ENCODE data around the gene NAGLU.

Gene NAGLU

DNA sequence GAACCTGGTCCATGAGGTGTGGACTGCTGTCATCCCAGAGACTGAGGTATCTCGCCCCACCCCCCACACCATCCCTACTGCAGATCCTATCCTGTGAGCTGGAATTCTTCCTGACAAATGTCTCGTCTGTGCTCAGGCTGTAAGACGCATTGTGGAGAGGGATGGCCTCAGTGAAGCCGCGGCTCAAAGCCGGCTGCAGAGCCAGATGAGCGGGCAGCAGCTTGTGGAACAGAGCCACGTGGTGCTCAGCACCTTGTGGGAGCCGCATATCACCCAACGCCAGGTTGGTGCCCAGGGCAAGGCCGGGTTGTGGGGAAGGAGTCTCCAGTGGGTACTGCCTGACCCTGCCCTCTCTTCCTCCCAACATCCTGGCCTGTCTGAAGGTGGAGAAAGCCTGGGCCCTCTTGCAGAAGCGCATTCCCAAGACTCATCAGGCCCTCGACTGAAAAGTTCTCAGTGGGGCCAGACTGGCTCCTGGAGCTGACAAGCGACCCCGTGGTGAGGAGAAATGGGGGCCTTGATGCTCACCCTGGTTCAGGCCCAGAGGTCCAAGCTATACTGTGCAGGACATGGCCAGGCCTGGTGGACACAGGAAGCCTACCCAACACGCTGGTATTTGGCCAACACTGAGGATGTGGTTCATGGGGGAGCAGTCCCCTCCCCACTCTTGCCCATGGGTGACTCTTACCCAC is 29.6 kb downstream of the NAGLU start:
- no peak for DNase-seq

DNA sequence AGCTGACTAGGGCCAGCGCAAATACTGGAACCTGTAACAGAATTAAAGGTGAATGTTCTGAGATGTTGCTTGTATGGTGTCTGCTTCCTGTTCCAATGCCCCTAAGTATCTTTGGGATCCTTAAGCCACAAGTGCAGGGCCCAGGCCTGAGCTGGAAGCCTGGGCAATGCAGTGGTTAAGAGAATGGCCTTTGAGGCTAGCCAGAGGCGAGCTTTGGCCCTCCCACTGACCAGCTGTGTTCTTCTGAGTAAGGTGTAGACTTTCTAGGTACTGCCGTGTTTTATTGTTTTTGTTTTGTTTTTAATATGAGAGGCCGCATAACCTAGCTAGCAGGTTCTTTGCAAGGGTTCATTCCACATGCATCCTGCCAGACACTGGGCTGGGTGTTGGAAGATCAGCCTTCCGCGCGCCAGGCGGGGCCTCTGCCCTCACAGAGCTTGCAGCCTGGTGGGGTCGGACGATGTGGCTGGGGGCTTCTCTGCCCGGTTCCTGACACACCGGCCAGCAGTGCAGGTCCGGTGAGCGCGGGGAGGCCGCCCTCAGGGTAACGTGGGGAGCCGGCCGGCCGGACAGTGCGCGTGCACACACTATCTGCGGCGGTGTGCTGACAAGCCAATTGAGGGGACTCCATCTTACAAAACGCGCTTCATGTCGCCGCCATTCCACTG is 30.3 kb downstream of the NAGLU start:
- no peak for DNase-seq

DNA sequence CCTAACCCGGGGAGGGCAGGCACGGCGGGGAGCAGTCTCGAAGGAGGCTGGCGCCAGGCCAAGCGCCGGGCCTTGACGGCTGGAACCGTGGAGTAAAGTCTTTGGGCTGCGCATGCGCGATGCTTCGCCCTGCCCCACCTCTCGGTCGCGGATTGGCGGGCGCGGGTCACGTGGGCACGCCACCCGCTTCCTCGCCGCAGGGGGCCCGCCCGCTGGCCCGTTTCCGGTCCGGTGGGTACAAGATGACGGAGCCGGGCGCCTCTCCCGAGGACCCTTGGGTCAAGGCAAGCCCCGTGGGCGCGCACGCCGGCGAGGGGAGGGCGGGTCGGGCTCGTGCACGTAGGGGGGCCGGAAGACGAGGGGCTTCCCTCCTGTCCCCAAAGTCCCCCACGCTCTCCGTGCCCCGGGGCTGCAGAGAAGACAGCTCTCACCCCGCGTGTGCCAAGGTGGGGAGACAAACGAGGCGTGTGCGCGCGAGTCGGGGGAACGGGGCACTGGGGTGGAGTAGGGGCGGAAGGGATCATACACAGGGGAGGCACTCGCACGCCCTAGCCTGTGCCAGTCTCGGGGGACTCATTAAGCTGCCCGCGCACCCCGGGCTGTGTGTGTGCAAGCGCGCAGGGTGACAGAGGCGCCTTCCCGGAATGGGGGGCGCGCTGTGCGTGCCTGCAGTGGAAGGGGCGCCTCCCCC is 31.0 kb downstream of the NAGLU start, which contains the start of gene MLX:
TSS of gene MLX (plus strand) at position 218 of the 691 bp plus-strand sequence. CDS start at position 243, 25 bp downstream.
- DNase-seq = peak; percentile 61

DNA sequence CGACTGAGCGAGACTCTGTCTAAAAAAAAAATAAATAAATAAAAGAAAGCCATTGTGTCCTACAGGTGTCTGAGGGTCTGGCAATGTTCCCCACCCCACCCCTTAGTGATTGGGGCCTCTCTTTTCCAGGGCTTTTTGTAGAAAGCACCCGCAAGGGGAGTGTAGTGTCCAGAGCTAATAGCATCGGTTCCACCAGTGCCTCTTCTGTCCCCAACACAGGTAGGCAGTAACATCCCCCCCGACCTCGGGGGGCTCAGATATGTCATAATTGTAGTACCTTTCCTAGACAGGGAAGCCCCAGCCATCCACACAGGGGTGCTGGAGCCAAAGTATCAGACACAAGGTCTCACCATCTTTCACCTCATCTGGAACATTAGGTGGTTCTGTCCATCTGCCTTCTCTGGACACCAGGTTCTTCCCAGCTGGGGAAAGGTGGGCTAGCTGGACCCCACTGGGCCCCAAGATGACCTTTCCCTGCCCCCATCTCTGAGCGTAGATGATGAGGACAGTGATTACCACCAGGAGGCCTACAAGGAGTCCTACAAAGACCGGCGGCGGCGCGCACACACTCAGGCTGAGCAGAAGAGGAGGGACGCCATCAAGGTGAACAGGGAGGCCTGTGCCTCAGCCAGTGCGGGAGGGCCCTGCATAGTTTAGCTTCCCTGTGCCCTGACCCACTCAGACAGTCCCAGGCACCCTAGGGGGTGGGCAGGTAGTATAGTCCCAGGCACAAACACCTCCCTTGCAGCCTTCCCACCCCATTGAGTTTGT is 32.5 kb downstream of the NAGLU start:
- no peak for DNase-seq

DNA sequence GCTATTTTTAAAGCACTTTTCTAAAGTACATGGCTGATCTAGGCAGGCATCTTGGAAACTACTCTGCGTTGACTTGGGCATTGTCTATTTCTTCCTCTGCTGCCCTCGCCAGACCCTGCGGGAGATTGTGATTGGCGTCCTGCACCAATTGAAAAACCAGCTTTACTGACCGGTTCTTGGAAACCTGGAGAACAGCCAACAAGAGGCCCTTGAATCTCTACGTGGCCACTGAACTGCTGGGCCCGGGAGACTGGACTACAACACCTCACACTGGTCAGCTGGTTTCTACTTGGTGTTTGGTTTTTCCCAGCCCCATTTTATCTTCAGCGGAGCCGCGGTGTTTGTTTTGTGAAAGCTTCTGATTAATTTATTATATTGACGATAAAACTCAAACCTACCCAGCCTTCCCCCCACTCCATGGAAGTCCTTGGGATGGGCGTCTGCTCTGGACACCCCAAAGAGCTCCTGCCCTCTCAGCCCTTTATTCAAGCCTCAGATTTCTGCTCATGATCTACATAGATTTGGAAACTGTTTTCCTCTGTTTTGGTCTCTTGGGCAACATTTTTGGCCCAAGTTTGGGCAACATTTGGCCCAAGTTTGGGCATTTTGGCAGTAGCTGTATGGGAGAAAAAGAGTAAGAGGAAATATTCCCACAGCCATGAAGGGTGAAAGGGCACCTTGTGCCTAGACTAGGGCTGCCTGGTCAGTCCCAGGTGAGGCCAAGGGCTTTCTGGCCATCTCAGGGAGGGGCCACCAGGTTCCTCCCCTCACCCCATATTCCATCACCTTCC is 35.6 kb downstream of the NAGLU start:
- no peak for DNase-seq

DNA sequence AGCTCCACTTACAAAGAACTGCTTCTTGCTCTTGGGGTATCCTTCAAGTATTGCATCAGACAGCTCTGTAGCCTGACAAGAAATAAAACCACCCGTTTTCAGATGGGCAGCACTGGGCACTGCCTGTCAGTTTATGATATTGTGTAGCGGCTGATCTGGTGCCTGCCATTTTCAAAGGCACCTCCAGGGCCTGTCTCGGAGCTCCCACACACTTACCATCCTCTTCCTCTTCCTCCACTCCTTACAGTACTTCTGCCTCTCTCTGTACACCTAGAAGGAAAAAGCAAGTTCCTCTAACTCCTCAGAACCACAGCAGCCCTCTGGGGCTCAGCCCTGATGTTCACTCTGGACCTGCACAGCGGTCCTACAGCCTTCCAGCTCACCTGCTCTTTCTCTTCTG is 37.1 kb downstream of the NAGLU start:
- no peak for DNase-seq

DNA sequence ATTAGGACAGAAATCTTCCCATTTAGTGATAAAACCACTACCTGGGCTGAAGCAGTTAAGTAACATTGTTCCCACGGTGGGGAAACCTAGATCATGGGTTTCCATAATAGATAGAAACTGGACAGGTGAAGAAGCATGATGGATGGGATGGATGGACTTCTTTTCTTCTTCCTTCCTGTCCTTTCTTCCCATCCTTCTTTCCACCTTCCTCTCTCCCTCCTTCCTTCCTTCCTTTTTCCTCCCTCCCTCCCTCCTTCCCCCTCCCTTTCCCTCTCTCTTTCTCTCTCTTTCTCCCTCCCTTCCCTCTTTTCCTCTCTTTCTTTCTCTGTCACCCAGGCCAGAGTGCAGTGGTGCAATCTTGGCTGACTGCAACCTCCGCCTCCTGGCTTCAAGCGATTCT is 38.4 kb downstream of the NAGLU start:
- no peak for DNase-seq

DNA sequence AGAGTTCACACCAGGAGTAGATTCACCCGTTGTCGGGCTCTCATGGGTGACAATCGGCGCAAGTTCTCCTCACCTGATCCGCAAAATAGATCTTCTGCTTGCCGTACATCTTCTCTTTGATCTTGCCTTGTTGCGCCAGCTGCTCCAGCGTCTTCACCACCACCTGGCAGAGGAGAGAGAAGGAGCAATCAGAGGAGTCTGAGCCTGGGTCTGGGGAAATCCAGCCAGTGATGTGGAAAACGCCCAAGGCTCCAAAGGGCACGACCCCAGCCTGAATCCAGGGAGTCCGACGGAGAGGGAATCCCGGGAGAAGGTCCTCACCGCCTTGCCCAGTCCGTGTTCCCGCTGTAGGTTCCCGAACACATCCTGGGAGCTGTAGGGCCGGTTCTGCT is 41.1 kb downstream of the NAGLU start:
- no peak for DNase-seq

DNA sequence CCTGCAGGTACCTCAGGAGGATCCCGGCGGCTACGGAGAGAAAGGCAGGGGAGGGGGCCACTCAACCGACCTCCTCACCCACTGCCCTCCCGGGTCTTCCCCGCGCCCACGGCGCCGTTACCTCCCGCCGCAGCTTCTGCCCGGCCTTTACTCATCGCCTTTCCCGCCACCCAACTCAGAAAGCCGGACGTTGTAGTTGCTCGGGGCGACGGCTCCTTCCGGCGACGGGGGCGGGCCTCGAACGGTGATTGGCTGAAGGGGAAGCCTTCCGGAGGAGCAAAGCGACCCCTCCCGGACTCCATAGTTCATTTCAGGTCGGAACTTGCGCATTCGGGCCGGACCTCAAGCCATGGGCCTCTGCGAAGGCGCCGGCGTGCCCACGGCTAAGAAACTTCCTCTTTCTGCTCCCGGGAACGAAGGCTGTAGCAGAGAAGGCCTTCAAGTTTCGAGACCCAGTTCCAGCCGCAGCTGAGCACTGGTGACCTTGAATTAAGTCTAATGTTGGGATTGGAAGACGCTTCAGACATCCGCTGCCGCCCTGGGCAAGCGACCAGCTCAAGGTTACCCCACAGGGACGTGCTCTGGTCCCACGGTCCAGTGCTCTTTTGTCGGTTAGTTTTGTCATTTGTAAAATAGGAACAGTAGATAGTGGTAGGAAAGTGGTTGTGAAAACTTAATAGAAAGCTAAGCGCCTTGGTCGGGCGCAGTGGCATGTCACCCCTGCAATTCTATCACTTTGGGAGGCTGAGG is 41.7 kb downstream of the NAGLU start, which contains the start of gene PSMC3IP:
TSS of gene PSMC3IP (minus strand) at position 198 of the 750 bp plus-strand sequence. CDS start at position 155, 43 bp downstream.
- DNase-seq = peak; percentile 73

DNA sequence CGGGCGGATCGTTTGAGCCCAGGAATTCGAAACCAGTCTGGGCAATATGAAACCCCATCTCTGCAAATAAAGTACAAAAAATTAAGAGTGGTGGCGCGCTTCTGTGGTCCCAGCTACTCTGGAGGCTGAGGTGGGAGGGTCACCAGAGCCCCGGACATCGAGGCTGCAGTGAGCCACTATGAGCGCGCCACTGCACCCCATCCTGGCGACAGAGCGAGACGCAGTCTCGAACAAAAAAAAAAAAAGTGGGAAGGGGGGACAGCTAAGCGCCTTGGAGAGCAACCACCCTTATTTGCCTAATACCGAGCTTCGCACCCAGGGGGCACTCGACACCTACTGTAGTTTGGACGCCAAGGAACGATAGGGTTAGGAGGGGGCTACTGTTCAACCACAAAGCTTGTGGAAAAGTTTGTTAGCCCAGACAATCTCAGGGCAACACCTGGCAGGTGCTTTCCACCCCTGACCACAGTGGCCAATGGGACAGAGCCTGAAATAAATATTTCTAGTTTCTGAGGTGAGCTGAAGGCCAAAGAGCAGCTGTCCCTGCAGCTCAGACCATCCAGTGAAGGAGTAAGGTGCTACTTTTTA is 42.3 kb downstream of the NAGLU start:
- peak; percentile 56 for DNase-seq

DNA sequence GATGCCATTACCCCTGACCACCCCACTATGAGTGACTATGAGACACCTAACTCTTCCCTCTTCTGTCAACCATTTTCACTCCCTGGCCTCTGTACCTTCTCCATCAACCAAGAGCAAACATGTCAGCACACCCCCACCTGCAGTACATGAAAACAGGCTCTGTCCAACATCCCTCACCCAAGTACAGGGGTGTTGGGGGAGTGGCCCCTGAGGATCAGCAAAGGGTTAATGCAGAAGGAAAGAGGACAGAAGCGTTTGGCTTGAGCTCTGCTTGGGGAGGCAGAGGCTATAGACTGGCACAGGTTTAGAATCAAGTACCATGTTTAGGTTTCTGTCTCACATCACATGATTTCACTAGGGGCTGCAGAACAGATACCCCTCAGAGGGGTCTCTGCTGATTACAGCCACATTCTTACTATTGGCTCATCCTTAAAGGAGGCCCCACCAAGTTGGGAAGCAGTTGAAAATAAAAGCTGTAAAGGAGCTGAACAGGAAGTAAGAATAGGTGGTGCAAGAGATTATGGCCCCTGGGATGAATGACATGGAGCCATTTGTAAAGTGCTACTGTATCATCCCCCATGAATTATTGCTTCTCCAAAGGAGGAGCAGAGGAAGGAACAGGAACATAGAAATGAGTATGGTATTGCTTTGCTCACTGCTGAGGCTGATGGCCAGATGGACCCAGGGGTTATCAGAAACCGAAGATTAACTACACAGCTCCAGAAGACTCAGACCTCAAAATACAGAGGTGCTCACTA is 43.9 kb downstream of the NAGLU start:
- no peak for DNase-seq

DNA sequence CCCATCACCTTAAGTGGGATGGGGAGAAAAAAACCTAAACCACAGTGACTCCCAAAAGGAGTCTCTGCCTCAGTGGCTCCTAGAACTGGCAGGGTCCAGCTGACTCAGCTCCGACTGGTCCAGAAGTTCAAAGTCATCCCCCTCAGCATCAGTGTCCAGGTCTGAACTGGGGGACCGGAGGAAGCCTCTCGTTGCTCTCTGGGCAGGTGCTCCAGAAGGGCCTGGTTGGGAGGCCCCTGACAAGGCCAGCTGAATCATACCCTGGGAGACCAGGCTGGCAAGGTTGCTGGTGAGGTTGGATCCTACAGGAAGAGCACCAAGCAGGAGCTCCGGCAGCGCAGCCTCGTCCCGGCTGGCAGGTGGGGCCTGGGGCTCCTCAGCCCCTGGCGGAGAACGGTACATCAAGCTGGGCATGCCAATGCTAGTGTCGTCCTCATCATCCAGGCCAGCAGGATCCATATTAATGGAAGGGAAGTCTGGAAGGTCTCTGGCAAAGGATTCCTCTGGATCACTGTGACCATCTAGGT is 45.8 kb downstream of the NAGLU start:
- no peak for DNase-seq

DNA sequence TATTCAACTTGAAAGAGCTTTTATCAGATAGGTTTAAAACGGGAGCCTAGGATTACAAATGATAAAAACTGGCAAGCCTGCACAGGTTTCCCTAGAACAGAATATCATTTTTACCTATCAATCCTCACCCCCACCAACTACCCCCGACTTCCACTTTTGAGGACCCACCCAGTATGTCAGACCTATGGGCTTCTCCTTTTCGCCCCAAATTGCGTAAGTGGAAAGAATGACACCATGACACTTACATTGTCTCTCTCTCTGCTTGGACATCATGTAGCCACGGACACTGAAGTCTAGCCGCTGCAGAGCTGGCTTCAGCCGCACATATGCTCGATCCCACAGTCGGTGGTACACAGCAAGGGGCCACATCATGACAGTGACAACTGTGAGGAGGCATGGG is 48.8 kb downstream of the NAGLU start:
- DNase-seq = no peak

DNA sequence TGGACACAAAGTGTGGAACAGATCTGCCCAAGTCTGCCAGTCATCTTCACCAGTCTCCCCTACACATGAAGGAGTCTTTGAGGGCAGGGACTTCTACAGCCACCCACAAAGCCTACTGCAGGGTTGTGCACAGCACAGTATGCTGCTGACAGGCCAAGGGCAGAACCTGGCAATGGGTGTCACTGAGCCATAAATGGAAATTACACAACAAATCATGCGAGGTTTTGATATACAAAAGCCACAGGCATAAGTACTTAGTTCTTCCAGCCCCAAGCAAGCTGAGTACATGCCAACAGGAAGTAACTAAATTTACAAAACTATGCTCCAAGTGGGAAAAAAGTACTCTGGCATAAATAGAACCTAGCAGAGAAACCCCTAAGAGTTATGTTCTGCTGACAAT is 49.3 kb downstream of the NAGLU start:
- DNase-seq = no peak

DNA sequence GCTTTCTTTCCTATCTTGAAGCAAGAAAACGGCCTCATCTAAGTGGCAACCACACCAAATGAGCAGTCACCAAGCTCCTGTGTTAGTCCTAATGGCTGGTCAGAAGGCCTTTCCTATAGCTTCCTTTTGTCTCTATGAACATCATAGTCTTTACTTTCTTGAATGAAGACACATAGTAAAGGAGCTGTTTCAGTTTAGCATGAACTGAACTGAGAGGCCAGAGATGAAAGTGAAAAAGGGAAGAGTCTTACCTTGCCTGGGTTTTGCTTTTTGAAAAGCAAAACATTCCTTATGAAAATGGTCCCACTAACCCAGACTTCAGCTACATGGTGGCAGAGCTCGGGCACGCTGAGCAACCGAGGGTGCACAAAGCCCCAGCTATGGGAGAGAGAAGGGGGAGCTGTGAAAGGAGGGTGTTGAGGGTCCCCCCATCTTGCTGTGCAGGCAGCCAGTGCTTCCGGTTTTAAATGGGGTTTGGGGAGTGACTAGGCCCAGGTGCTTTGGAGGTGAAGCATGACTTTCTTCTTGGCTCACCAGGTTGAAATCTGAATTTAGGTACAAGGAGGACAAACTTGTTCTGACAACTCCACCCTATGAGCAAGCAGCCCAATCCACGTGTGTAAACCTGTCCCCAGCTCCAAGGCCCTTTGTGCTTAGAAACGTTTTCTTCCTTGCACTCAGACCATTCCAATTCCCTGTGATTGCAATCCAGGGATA is 50.6 kb downstream of the NAGLU start:
- DNase-seq = no peak

DNA sequence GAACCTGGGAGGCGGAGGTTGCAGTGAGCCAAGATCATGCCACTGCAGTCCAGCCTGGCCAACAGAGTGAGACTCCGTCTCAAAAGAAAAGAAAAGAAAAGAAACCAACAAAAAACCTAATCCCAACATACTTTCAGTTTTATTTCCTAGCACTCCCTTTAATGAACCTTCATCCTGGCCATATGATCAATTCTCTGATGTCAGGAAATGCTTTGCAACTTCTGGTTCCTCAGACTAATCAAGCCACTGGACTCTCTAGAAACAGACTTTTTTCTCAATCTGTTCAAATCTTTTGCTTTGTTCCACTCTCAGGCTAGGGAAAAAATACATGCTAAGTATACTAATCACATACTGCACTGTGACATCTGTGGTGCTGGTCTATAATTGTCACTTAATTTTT is 54.8 kb downstream of the NAGLU start:
- no peak for DNase-seq

DNA sequence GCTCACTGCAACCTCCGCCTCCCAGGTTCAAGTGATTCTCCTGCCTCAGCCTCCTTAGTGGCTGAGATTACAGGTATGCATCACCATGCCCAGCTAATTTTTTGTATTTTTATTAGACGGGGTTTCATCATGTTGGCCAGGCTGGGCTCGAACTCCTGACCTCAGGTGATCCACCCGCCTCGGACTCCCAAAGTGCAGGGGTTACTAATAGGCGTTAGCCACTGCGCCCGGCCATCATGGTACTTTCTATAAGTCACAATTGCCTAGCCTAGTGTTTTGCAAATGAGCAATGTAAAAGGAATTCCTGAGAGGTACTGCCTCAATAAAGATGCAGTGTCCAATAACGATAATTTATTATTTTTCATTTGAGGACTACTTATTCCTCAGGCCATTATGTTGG is 55.4 kb downstream of the NAGLU start:
- DNase-seq = no peak

All from NCI-H1417 treated with DMSO at 0.1 percent for 48 hours (cell line).